HG03342 (cell line): ENCODE data around the gene TRPM5.

Experiments
- ATAC-seq: cut with Tn5 transposase; IDR thresholded peaks from one replicate; pipeline ENCODE4 v1.9.1; 2021; ENCODE audit warnings: mild to moderate bottlenecking, moderate library complexity; ENCODE audit not compliant: unreplicated experiment

TRPM5 gene

DNA sequence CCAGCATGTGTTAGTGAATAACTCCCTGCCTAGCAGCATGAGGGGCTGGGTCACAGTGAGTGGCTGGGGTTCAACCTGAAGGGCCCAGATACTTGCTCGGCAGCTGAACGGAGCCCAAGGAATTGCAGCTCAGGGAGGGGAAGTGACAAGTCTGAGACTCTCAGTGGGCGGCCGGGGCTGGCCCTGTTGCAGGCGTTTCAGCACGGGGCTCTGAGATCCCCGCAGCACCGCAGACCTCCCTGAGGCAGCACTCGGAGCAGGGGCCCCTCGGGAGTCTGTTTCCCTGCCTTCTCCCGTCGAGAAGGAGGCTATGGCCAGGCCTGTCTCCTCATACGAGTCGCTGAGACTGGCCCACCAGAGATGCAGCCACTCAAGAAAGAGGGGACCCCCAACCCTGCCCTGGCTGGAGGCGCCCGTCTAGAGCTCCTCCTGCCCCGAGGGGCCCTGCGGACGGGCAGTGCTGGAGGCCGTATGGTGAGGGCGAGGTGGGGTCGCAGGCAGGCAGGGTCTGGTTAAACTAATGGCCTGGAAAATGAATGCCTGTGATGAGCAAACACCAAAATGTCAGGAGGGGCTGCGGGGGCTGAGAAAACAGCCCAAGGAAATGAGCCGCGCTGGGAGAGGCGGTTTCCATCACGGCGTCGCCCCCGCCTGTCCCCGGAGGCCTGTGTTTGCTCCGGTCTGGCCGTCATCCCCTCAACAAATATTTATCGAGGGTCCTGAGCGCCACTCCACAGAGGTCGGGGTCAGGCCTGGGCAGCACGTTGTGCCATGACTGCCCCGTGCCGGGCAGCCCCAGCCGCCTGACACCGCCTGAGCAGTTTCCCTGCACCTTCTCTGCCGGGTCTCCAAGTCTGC lies 34.5 kb downstream of the TRPM5 start:
- no peak for ATAC-seq

DNA sequence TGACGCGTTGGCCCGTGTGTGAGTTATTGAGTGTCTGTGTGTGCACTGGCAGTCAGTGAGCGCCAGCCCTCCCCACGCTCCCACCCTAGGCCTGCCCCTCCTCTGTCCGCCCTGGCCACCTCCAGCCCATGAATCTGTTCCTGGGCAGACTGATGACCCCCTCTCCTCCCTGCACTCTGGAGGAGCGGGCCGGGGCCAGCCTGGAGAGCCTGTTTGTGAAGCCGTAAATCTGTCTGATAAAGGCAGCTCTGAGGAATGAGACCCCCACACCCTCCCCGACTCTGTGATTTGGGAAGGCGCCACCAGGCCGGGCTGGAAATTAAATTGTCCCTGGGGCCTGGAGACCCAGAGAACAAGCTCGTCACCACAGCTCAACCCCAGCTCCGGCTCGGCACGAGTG lies 35.2 kb downstream of the TRPM5 start:
- ATAC-seq: no peak

DNA sequence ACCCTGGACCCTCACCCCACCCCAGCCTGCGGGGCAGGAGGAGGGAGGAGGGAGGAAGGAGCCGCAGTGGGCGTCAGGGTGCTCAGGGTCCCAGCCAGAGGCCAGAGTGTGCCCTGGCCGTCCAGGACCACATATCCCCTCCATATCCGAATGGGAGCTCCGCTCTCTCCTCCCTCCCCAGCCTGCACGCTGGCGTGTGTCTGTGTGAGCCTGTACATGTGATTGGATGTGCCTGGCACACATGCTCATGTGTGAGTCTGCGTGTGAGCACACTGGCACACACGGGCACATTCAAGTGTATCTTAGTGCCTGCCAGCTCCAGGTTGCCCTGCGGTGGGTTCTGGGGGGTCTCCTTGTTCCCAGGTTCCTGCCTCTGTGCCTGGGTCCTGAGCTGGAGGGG lies 35.6 kb downstream of the TRPM5 start:
- no peak for ATAC-seq

DNA sequence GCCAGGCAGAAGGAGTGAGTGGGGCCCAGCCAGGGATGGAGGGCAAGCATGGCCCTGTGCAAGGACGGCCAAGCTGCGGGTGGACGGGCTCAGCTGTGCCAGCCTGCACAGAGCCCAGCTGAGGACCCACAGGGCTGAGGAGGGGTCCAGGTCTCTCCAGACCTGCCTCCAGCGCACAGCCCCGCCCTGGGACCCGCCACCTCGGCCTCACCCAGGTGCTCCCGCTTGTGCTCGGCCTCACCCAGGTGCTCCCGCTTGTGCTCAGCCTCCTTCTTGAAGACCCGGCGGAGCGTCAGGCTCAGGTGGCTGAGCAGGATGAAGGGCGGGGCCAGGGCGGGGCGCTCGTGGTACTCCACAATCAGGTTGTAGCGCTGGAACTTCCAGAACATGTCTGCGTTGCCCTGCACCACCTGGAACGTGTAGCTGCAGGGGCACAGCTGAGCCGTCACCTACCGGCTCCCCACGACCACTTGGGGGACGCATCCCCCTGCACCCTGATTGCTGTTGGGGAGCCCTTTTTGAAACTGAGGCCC lies 37.4 kb downstream of the TRPM5 start:
- ATAC-seq: no peak

DNA sequence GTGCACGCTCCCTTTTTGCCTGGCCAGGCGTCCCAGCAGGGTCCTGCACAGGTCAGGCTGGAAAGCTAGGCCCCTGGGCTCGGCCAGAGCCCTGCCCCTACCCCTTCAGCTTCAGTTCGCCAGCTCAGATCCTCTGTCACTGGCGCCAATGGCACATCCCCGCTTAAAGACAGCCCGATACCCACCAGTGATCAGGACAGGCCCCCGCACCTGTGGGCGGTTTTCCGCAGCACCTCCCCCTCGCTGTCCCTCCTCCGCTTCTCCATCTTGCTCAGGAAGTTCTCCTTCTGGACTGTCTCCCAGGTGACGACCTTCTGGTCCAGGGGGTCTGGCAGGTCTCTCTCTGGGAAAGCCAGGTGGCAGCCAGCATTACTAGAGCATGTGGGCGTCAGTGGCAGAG lies 37.9 kb downstream of the TRPM5 start:
- ATAC-seq: no peak

DNA sequence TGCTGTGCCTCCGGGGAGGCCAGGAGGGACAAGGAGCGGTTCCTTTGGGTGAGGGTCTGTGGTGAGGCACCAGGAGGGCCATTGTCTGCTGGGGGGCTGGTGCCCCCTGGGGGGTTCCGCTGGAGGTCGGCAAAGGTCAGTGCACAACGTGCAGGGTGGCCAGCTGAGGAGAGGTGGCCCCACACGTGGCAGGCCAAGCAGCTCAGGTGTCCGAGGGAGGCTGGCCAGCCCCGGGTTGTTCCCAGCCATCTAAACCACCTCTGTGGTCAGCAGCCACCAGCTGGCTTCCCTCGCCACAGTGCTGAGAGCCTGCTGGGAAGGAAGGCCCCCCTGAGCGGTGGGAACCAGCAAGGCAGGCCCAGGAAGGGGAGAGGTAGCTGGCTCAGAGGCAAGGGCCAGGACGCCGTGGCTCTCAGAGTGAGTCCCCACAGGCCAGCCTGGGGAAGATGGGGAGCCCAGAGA lies 39.5 kb downstream of the TRPM5 start:
- ATAC-seq: no peak

DNA sequence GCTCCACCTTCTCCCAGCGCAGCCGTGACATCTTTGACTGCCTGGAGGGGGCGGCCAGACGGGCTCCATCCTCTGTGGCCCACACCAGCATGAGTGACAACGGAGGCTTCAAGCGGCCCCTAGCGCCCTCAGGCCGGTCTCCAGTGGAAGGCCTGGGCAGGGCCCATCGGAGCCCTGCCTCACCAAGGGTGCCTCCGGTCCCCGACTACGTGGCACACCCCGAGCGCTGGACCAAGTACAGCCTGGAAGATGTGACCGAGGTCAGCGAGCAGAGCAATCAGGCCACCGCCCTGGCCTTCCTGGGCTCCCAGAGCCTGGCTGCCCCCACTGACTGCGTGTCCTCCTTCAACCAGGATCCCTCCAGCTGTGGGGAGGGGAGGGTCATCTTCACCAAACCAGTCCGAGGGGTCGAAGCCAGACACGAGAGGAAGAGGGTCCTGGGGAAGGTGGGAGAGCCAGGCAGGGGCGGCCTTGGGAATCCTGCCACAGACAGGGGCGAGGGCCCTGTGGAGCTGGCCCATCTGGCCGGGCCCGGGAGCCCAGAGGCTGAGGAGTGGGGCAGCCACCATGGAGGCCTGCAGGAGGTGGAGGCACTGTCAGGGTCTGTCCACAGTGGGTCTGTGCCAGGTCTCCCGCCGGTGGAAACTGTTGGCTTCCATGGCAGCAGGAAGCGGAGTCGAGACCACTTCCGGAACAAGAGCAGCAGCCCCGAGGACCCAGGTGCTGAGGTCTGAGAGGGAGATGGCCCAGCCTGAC lies 41.2 kb downstream of the TRPM5 start:
- ATAC-seq: no peak

DNA sequence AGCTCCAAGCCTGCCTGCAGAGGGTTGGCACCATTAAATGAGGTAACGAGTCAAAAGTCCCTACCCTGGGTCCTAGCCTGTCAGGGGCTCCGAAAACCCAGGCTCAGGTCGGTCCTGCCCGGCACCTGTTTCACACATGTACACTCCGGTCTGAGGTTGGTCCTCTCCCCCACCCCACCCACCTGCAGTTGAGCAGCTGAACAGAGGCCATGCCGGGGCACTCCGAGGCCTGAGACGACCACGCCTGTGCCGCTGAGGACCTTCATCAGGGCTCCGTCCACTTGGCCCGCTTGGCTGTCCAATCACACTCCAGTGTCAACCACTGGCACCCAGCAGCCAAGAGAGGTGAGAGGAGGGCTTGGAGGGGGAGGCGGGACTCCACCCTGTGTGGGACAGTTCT lies 42.2 kb downstream of the TRPM5 start:
- ATAC-seq: no peak

DNA sequence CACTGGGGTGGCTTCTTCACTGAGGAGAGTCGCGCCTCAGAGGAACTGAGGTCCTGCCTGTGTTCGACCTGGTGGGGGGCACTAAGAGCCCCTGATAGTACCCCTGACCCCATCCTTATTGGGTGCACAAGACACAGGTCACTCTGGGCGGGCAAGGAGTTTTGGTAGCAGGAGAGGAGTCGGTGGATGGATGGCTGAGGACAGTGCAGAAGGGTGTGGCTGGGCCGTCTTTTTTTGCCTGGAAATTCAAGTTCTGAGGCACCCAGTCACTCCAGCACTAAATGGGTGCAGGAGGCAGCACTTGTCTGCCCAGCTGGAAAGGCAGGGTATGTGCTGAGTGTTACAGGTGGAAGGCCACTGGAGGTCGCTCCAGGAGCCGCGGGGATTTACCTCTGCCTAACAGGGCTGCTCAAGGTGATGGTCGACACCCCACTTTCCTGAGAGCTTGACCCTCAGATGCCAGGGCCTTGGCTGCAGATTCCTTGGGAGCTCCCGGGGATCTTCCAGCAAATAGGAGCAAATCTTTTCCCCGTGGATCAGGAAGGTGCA lies 42.8 kb downstream of the TRPM5 start:
- no peak for ATAC-seq

DNA sequence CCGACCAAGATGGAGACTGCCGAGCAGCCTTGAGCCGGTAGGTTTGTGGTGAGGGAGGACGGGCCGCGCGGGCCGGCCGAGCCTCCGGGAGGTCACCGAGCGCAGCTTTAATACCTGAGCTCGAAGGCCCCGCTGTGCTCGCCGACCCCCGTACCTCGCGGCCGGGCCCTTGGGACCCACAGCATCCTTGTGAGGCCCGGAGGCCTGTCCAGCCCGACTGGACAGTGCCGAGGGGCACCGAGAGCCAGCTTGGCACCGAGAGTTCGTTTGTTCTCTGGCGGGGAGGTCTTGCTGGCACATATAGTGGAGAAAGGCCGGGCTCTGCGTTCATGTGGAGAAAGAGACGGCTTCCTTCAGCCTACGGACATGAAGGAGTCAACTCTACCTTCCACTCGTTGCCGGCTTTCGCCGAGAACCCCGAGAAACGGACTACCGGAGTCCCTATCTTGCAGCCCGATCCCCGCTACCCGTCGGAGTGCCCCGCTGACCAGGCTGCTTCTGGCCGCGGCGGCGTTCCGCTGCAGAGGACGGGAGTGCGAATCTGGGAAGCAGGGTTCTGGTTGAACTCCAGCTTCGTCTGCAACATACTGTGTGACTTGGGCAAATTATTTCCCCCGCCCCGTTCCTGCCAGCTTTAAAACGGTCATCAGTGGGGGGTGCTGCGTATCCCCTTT lies 43.4 kb downstream of the TRPM5 start:
- no peak for ATAC-seq

DNA sequence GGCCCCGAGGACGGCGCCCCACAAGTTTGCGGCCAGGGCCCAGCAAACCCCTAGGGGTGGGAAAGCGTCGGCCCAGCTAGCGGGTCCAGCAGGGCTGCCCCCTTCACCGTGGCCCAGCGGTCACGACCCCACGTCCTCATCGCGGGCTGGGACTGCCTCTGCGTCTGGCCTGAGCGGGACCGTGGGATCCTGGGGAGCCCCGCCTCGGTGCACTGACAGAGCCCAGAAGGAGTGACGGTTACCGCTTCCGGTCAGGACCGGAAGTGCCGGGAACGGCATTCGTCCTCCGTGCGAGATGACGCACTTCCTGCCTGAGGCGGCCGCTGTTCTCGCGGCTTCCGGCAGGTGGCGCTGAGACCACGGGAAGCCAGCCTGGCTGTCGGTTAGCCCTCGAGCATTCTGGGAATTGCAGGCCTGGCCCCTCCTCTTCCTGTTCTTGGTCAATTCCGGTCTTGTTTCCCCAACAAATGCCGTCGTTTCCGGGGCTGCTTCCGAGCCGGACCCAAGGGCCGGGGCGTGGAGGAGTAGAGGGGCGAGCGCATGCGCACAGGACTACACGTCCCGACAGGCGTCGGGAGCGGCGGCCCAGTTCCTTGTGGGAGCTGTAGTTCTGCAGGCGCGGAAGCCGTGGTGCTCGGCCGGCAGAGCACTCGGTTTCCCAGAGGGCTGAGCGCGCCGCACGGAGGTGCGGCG lies 44.1 kb downstream of the TRPM5 start, which contains the start of gene TSSC4:
Gene TSSC4, plus strand, starts transcription at position 682 of the 693 bp plus-strand sequence. CDS start 1,884 bp downstream, outside the sequence.
- ATAC-seq: peak; percentile 82

DNA sequence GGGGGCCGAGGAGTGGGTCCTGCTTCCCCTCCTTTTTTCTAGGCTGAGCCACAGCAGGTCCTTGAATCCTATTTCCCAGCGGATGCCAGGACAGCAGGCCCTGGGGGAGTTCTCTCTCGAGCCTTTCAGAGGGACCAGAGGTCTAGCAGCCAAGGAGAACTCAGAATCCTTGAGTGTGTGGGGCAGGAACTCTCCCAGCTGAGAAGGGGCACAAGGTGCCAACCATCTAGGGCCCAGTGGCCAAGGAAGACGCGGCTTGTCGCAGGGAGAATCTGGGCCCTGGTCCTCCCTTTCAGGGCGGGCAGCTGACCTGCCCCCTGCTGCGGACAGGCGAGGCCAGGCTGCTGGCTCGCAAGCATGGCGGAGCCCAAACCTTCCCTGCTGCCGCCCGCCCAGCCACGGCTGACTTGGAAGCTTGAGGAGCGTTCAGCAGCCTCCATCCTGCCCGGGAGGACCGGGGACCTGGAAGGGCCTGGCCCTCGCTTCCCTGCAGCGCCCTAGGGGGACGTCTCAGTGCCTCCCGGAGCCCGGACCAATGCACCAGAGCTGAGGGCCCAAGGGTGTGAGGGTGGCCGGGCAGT lies 44.7 kb downstream of the TRPM5 start:
- ATAC-seq: peak; percentile 3

DNA sequence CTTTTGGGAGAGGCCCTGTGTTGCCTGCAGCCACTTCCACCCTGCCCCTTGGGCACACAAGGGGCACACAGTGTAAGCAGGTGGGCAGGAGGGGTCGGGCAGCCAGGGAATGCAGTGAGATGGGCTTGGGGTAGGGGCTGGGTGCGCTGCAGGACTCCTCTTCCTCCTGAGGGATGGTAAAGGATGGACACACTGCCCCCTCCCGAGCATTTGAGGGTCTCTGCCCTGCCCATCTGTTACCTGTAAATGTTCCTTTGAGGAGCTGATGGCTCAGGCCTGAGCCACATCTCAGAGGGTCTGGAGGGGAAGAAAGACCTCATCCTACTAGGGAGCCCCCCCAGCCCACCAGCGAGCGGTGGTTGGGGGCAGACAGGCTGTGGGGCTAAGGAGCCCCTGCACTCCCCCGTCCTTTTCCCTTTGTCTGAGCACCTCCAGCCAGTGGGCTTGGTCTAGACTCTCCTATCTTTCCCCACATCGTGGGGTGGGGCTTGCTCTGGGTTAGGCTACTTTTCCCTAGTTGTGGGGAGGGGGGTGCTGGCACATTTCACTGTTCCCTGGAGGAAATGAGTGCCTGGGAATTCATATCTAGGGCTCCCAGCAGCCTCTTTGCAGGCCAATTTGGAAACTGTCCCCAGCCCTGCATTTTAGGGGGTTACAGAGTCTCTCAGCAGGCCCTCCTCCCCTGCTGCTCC lies 45.5 kb downstream of the TRPM5 start:
- ATAC-seq: no peak

DNA sequence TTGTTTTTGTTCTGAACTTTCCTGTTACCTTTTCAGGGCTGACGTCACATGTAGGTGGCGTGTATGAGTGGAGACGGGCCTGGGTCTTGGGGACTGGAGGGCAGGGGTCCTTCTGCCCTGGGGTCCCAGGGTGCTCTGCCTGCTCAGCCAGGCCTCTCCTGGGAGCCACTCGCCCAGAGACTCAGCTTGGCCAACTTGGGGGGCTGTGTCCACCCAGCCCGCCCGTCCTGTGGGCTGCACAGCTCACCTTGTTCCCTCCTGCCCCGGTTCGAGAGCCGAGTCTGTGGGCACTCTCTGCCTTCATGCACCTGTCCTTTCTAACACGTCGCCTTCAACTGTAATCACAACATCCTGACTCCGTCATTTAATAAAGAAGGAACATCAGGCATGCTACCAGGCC lies 47.3 kb downstream of the TRPM5 start:
- ATAC-seq: no peak

DNA sequence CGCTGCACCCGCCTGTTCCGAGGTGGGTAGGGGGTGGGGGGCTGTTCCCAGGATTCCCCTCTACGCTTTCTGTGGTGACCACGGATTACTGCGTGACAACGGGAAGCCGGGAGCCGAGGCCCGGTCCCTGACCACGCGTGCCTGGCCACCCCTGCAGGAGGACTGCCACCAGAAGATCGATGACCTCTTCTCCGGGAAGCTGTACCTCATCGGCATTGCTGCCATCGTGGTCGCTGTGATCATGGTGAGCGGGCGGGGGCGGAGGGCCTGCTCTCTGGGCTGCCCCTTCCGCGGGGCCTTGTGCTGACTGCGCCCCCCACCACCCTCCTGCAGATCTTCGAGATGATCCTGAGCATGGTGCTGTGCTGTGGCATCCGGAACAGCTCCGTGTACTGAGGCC lies 47.8 kb downstream of the TRPM5 start:
- no peak for ATAC-seq

DNA sequence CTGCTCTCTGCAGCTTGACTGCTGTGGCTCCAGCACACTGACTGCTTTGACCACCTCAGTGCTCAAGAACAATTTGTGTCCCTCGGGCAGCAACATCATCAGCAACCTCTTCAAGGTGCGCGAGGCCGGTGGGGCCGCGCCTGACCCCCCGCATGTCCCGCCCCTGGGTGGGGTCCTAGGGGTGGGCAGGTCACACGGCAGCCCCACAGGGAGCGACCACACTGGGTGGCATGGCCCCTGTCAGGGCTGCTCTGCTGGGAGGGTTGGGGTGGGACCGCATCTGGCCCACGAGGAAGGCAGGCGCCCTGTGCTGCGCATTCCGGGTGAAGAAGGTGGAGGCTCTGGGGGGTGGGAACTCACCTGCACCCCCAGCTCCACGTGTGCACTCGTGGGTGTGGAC lies 48.5 kb downstream of the TRPM5 start:
- no peak for ATAC-seq

DNA sequence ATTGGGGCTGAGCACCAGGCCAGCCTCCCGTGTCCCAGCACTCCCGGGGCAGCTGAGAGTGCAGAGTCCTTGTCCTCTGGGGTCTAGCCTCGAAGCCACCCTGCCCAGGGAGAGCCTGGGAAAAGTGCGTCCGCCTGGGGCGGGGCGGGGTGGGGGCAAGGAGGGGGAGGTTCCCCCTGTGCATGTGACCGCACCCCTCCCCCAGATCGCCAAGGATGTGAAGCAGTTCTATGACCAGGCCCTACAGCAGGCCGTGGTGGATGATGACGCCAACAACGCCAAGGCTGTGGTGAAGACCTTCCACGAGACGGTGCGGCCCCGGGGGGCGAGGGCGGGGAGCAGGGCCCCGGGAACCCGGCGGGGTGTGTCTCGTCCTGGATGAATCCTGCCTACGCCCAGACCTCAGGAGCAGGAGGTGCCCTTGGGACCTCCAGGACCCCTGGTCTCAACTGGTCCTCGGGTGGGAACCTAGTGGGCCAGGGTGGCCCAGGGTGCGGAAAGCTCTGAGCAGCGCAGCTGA lies 49.0 kb downstream of the TRPM5 start:
- no peak for ATAC-seq

DNA sequence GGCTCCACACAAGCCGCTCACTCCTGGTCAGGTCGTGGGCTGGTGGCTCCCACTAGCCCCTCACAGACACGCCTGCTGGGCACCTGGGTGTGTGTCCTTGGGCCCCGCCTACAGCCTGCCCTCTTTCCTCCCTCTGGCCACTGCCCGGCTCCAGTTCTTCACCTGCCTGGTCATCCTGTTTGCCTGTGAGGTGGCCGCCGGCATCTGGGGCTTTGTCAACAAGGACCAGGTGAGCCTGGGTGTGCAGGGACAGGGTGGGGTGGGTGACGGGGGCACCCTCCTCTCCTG lies 49.6 kb downstream of the TRPM5 start:
- ATAC-seq: no peak
